GM12872 (cell line): ENCODE measurements around the gene ATG16L2.
A peak's percentile ranks its signal among the peaks of the same experiment; 100 is the strongest.

Experiments
- CTCF ChIP-seq: IDR thresholded peaks from 3 replicates; pipeline ENCODE4 v1.5.1; 2011; ENCODE audit warnings: low read depth, mild to moderate bottlenecking, low read length, moderate library complexity; ENCODE audit not compliant: insufficient read depth

Gene ATG16L2

DNA sequence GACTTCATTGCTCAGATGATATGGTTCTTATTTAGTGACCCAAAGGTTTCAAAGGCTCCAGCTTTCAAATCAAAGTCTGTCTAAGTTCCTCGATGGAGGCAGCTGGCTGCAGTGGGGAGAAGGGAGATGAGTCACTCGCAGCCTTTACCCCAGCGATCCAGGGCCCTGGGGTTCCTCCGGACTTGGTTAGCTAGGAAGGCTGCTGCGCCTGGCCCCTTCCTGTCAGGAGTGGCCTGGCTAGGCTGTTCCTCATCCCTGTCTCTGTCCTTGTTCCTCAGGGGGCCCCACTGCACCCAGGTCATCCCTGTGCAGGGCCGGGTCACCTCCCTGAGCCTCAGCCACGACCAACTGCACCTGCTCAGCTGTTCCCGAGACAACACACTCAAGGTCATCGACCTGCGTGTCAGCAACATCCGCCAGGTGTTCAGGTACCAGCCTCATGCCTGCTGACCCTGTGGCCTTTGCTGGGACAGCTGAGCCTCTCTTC lies 13.9 kb downstream of the ATG16L2 start:
- TF ChIP-seq CTCF = no peak

DNA sequence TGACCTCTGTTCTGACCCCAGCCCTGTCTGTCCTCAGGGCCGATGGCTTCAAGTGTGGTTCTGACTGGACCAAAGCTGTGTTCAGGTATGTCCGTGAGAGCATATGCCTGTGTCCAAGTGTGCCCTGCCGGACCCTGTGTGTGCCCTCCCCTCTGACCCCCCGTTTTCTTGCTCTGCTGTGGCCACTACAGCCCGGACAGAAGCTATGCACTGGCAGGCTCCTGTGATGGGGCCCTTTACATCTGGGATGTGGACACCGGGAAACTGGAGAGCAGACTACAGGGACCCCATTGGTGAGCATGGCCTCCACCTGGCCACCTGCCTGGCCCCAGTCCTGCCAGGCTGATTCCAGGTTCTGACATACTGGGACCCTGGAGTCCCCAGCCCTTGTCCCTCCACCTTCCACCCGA lies 14.5 kb downstream of the ATG16L2 start:
- TF ChIP-seq CTCF = no peak

GRCh38 chr11:72829178-72829577 lies 15.0 kb downstream of the ATG16L2 start:
- no peak for TF ChIP-seq CTCF

- no peak for TF ChIP-seq CTCF
Observed at GRCh38 chr11:72829884-72830533, 15.8 kb downstream of the ATG16L2 start.

DNA sequence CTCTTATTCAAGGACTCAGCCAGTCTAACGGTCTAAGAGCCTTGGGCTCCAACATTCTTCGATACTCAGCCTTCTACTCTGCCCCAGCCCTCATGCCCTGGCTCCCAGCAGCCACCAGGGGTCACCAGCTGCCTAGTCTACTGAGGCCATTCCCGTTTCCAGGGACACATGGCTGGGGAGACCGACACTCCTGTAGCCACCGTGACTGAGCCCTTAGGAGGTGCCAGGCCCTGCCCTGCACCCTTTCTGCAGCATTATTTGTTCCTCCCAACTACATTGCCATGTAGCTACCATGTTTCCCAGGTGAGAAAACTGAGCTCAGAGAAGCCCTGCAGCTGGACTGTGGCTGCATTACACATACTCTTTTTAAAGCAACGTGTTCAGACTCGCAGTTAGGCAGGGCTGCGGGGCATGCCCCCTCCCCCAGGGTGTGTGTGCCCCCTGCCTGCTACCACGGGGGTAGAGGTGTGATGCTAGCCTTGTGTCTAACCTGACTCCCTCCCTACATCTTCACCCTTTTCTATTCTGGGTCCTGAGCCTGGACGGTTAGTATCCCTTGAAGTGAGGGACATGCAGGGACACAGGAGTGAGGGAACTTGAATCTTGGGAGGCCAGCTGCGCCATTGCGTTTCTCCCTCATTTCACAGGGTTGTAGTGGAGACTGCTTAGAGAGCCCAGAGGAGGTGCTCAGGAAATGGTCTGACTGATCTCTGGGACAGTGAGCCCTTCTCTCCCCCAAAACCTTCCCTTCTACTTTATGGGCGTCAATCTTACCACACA lies 17.5 kb downstream of the ATG16L2 start:
- TF ChIP-seq CTCF = peak; percentile 87

DNA sequence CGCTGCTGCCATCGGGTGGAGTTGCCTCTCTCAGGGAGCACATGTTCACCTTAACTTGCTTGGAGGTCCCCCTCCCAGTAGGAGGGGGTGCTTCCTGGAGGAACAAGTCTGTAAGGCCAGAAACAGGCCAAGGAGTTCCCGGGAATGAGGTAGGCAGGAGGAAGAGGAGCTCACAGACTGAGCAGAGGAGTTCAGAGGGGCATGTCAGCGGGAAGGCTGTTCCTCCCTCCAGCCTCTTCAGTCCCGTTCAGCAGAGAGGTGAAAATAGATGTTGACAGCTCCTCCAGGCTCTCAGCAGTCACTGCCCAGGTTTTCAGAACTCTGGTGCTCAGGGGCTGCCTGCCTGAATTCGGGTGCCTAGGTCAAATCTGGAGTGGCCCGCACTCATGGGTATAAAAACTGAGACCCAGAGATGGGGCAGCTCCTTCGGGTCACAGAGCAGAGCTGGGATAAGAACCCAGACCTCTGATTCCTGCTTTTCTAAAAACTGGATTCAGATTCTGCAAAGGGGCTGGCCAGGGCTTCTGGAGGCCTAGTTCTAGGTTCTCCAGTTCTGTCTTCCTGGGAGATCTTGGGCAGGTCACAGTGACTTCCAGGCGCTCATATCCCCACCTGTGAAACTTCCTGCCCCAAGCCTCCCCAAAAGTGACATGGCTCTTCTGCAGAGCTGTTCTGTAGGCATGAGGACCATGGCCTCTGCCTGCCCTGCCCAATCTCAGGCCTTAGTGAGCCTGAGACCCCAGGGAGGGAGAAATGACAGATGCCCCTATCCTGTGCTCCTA lies 18.3 kb downstream of the ATG16L2 start:
- no peak for TF ChIP-seq CTCF
